Measurements from ENCODE around the gene PALLD. TPM values are rescaled to one million over a fixed set of nuclear protein-coding genes. Genes with fewer than 3 reads are reported as not detected.

The PALLD gene
- total RNA-seq, 1 donor from 2014 or later, result 16.4 TPM

- H3K4me1 Mint-ChIP-seq (ENCODE audit: unreplicated experiment), result no peaks in the 10 kb centered on the region
- H3K27ac Mint-ChIP-seq (ENCODE audit: unreplicated experiment), result no peak overlapping the region
- no peaks in the 10 kb centered on the region for H3K9me3 Mint-ChIP-seq (ENCODE audit: unreplicated experiment)
- DNase-seq (ENCODE audit: low spot score), result no peak
- no peak for TF ChIP-seq CTCF (IDR thresholded peaks at IDR 0.05; ENCODE audit: unreplicated experiment)
- no peaks in the 10 kb centered on the region for H3K36me3 Mint-ChIP-seq (ENCODE audit: low read depth, unreplicated experiment)
- H3K27me3 Mint-ChIP-seq (ENCODE audit: unreplicated experiment), result no peaks in the 10 kb centered on the region
- no peak overlapping the region for H3K4me3 Mint-ChIP-seq (ENCODE audit: unreplicated experiment)
These were observed 264.2 kb downstream of the PALLD start for GRCh38 chr4:168761066-168761465.

GRCh38 chr4:168765322-168765721 is 268.5 kb downstream of the PALLD start:
- DNase-seq (ENCODE audit: low spot score), result no peak
- Mint-ChIP-seq H3K36me3 (ENCODE audit: low read depth, unreplicated experiment) (no peaks in the 10 kb centered on the region), H3K27ac (ENCODE audit: unreplicated experiment) (no peak overlapping the region), H3K9me3 (ENCODE audit: unreplicated experiment) (no peaks in the 10 kb centered on the region), H3K4me1 (ENCODE audit: unreplicated experiment) (no peaks in the 10 kb centered on the region), H3K27me3 (ENCODE audit: unreplicated experiment) (peaks cover 4% of the 10 kb centered on the region), H3K4me3 (ENCODE audit: unreplicated experiment) (no peak overlapping the region)
- TF ChIP-seq CTCF (IDR thresholded peaks at IDR 0.05; ENCODE audit: unreplicated experiment), result no peak

GRCh38 chr4:168765726-168766125 is 268.9 kb downstream of the PALLD start:
- H3K9me3 Mint-ChIP-seq (ENCODE audit: unreplicated experiment), result no peaks in the 10 kb centered on the region
- H3K4me1 Mint-ChIP-seq (ENCODE audit: unreplicated experiment), result no peaks in the 10 kb centered on the region
- no peaks in the 10 kb centered on the region for H3K36me3 Mint-ChIP-seq (ENCODE audit: low read depth, unreplicated experiment)
- peaks cover 4% of the 10 kb centered on the region for H3K27me3 Mint-ChIP-seq (ENCODE audit: unreplicated experiment)
- H3K27ac Mint-ChIP-seq (ENCODE audit: unreplicated experiment), result no peak overlapping the region
- no peak for TF ChIP-seq CTCF (IDR thresholded peaks at IDR 0.05; ENCODE audit: unreplicated experiment)
- DNase-seq (ENCODE audit: low spot score), result no peak
- no peak overlapping the region for H3K4me3 Mint-ChIP-seq (ENCODE audit: unreplicated experiment)

GRCh38 chr4:168766604-168767316 is 269.9 kb downstream of the PALLD start:
- TF ChIP-seq CTCF (IDR thresholded peaks at IDR 0.05; ENCODE audit: unreplicated experiment), result no peak
- no peaks in the 10 kb centered on the region for H3K9me3 Mint-ChIP-seq (ENCODE audit: unreplicated experiment)
- DNase-seq (ENCODE audit: low spot score), result no peak
- no peak overlapping the region for H3K4me3 Mint-ChIP-seq (ENCODE audit: unreplicated experiment)
- H3K36me3 Mint-ChIP-seq (ENCODE audit: low read depth, unreplicated experiment), result no peaks in the 10 kb centered on the region
- H3K27me3 Mint-ChIP-seq (ENCODE audit: unreplicated experiment), result peaks cover 4% of the 10 kb centered on the region
- no peak overlapping the region for H3K27ac Mint-ChIP-seq (ENCODE audit: unreplicated experiment)
- H3K4me1 Mint-ChIP-seq (ENCODE audit: unreplicated experiment), result no peaks in the 10 kb centered on the region

GRCh38 chr4:168769416-168769815 is 272.6 kb downstream of the PALLD start:
- Mint-ChIP-seq H3K4me3 (ENCODE audit: unreplicated experiment) (no peak overlapping the region), H3K4me1 (ENCODE audit: unreplicated experiment) (no peaks in the 10 kb centered on the region)

More at GRCh38 chr4:168769416-168769815, 272.6 kb downstream of the PALLD start:
- H3K36me3 Mint-ChIP-seq (ENCODE audit: low read depth, unreplicated experiment), result no peaks in the 10 kb centered on the region
- peaks cover 4% of the 10 kb centered on the region for H3K27me3 Mint-ChIP-seq (ENCODE audit: unreplicated experiment)
- no peaks in the 10 kb centered on the region for H3K9me3 Mint-ChIP-seq (ENCODE audit: unreplicated experiment)
- no peak for DNase-seq (ENCODE audit: low spot score)
- no peak for TF ChIP-seq CTCF (IDR thresholded peaks at IDR 0.05; ENCODE audit: unreplicated experiment)
- no peak overlapping the region for H3K27ac Mint-ChIP-seq (ENCODE audit: unreplicated experiment)
